ENCODE results near the gene POLR1E. TPM values are rescaled to one million over a fixed set of nuclear protein-coding genes. Genes with fewer than 3 reads are reported as not detected.

POLR1E gene
- total RNA-seq, 3 donors from 2014 or later: 10.5 to 21.2 (median 11.2) TPM

- Histone ChIP-seq H3K4me3 (no peak overlapping the region), H3K9me3 (no peaks in the 10 kb centered on the region), H3K36me3 (ENCODE audit: low read depth) (no peaks in the 10 kb centered on the region), H3K4me1 (ENCODE audit: low read depth) (peaks cover 17% of the 10 kb centered on the region)
- intact Hi-C loops (cut with DNase I, micrococcal nuclease): no loop called here
- no peak for TF ChIP-seq CTCF (IDR thresholded peaks at IDR 0.05)
- ATAC-seq: no peak
- no peak for DNase-seq
These were observed 38.6 kb upstream of the POLR1E start for GRCh38 chr9:37447111-37447510.

GRCh38 chr9:37449862-37450632 lies 35.7 kb upstream of the POLR1E start:
- DNase-seq: no peak
- TF ChIP-seq CTCF (IDR thresholded peaks at IDR 0.05): no peak
- H3K4me1 ChIP-seq (ENCODE audit: low read depth): peaks cover 20% of the 10 kb centered on the region
- no peak for ATAC-seq
- H3K9me3 ChIP-seq: no peaks in the 10 kb centered on the region
- intact Hi-C loops (cut with DNase I, micrococcal nuclease): no loop called here
- no peaks in the 10 kb centered on the region for H3K36me3 ChIP-seq (ENCODE audit: low read depth)
- H3K4me3 ChIP-seq: no peak overlapping the region

DNA sequence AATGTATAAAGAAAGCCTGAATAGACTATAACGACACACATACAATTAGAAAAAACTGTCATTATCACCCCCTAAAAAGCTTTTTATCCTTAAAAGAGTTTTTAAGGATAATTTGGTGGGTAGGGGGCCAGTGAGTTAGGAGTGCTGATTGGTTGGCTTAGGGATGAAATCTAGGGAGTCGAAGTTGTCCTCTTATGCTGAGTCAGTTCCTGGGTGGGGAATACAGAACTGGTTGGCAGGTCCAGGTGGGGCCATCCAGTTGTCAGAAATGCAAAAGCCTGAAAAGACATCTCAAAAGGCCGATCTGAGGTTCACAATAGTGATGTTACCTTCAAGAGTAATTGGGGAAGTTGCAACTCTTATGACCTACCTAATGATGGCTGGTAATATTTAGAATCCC lies 34.1 kb upstream of the POLR1E start:
- no peak overlapping the region for H3K4me3 ChIP-seq
- TF ChIP-seq CTCF (IDR thresholded peaks at IDR 0.05): no peak
- no peaks in the 10 kb centered on the region for H3K36me3 ChIP-seq (ENCODE audit: low read depth)
- H3K9me3 ChIP-seq: no peaks in the 10 kb centered on the region
- intact Hi-C loops (cut with DNase I, micrococcal nuclease): no loop called here
- H3K4me1 ChIP-seq (ENCODE audit: low read depth): peaks cover 15% of the 10 kb centered on the region
- no peak for ATAC-seq
- no peak for DNase-seq

DNA sequence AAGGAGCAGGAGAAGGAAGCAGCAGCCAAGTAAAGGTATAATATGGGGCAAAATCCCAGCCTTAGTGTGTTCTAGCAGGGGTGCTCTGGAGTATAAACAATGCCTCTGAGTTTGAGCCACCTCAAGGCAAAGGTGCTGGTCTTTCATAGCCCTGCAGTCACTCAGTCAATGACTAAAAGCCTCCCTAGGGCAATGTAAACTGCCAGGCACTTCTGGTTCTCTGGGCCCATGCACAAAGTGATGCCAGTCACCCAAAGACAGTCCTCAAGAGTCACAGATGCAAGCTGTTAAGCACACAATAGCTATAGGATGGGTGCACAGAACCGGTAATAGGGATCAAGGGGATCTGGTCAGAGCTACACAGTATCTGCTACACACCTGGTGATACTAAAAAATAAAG lies 33.1 kb upstream of the POLR1E start:
- no peak for DNase-seq
- intact Hi-C loops (cut with DNase I, micrococcal nuclease): no loop called here

GRCh38 chr9:37453827-37454226 lies 31.9 kb upstream of the POLR1E start:
- Histone ChIP-seq H3K4me1 (ENCODE audit: low read depth) (peaks cover 15% of the 10 kb centered on the region), H3K9me3 (no peaks in the 10 kb centered on the region), H3K4me3 (no peak overlapping the region), H3K36me3 (ENCODE audit: low read depth) (no peaks in the 10 kb centered on the region)
- TF ChIP-seq CTCF (IDR thresholded peaks at IDR 0.05): no peak
- intact Hi-C loops (cut with DNase I, micrococcal nuclease): no loop called here
- DNase-seq (peak in 1 of 3 donors; percentile 28), ATAC-seq (peak; percentile 67)

More for the DNA sequence above, 33.1 kb upstream of the POLR1E start:
- no peak overlapping the region for H3K4me3 ChIP-seq
- no peak for ATAC-seq
- no peaks in the 10 kb centered on the region for H3K36me3 ChIP-seq (ENCODE audit: low read depth)
- H3K9me3 ChIP-seq: no peaks in the 10 kb centered on the region
- TF ChIP-seq CTCF (IDR thresholded peaks at IDR 0.05): no peak
- H3K4me1 ChIP-seq (ENCODE audit: low read depth): peaks cover 15% of the 10 kb centered on the region
